Measurements from ENCODE around the gene SORL1.

DNA sequence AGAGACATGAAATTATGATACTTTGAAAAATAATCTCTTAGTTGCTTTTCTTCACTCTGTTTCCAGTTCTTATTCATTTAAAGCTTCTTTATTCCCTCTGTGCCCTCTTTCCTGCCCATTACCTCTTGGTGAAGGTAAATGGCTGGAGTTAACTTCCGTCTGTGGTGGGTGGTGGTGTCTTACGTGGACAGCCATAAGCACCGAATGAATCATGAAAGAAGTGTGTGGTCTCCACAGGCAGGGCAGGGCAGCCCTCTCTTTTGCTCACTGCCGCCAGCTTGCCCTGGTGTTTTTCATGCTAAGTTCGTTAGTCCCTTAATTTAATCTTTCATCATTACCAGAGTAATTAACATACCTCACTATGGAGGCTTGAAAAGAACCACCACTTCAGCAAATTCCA is 99.3 kb downstream of the SORL1 start:
- TF ChIP-seq, protein P1, sequence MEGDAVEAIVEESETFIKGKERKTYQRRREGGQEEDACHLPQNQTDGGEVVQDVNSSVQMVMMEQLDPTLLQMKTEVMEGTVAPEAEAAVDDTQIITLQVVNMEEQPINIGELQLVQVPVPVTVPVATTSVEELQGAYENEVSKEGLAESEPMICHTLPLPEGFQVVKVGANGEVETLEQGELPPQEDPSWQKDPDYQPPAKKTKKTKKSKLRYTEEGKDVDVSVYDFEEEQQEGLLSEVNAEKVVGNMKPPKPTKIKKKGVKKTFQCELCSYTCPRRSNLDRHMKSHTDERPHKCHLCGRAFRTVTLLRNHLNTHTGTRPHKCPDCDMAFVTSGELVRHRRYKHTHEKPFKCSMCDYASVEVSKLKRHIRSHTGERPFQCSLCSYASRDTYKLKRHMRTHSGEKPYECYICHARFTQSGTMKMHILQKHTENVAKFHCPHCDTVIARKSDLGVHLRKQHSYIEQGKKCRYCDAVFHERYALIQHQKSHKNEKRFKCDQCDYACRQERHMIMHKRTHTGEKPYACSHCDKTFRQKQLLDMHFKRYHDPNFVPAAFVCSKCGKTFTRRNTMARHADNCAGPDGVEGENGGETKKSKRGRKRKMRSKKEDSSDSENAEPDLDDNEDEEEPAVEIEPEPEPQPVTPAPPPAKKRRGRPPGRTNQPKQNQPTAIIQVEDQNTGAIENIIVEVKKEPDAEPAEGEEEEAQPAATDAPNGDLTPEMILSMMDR (IDR thresholded peaks at IDR 0.05): no peak
- TF ChIP-seq POLR2A (IDR thresholded peaks at IDR 0.05) (no peak), EP300 (IDR thresholded peaks at IDR 0.05) (no peak), POLR2AphosphoS5 (IDR thresholded peaks at IDR 0.05) (no peak)
